Neutrophil (primary cell): ENCODE data around the gene PLPP6.

Source experiments
- H3K27ac ChIP-seq: fragments of 200-600 bp; sonication (generic); 2 replicates; pipeline ENCODE4 v1.5.1; 2016; ENCODE audit warnings: mild to moderate bottlenecking, moderate library complexity
- H3K27me3 ChIP-seq: fragments of 200-600 bp; sonication (generic); 2 replicates; pipeline ENCODE4 v1.6.0; 2016; ENCODE audit warnings: mild to moderate bottlenecking
- H3K36me3 ChIP-seq: fragments of 200-600 bp; sonication (generic); 2 replicates; pipeline ENCODE4 v1.5.1; 2017
- H3K4me1 ChIP-seq, 2 experiments: fragments of 200-600 bp in 1 of 2; sonication (generic) in 1 of 2; 1 replicate in 1 of 2; 2 replicates in 1 of 2; pipeline versions ENCODE4 v1.5.1 to v1.6.1; 2013 to 2016; ENCODE audit warnings: low read depth in 1 of 2, low read length in 1 of 2, mild to moderate bottlenecking in 1 of 2, moderate library complexity in 1 of 2; ENCODE audit not compliant: control insufficient read depth in 1 of 2, insufficient read depth in 1 of 2
- H3K4me3 ChIP-seq, 2 experiments: fragments of 200-600 bp in 1 of 2; sonication (generic) in 1 of 2; 1 replicate in 1 of 2; 2 replicates in 1 of 2; pipeline ENCODE4 v1.5.1; 2013 to 2016; ENCODE audit warnings: low read depth in 1 of 2, low read length in 1 of 2, mild to moderate bottlenecking in 1 of 2, moderate library complexity in 1 of 2
- H3K9me3 ChIP-seq: fragments of 200-600 bp; sonication (generic); 2 replicates; pipeline ENCODE4 v1.5.1; 2016
- TF ChIP-seq, protein P1 (sequence below): fragments of 200-600 bp; sonication (generic); IDR thresholded peaks from 2 replicates; pipeline ENCODE4 v1.5.1; 2016; ENCODE audit warnings: antibody characterized with exemption

The PLPP6 gene

GRCh38 chr9:4700091-4700490 is 38.0 kb downstream of the PLPP6 start:
- no peaks in the 10 kb centered on the region for H3K9me3 ChIP-seq
- no peak overlapping the region for H3K4me3 ChIP-seq
- no peaks in the 10 kb centered on the region for H3K4me1 ChIP-seq
- H3K36me3 ChIP-seq = peaks cover 30% of the 10 kb centered on the region
- TF ChIP-seq, protein P1, sequence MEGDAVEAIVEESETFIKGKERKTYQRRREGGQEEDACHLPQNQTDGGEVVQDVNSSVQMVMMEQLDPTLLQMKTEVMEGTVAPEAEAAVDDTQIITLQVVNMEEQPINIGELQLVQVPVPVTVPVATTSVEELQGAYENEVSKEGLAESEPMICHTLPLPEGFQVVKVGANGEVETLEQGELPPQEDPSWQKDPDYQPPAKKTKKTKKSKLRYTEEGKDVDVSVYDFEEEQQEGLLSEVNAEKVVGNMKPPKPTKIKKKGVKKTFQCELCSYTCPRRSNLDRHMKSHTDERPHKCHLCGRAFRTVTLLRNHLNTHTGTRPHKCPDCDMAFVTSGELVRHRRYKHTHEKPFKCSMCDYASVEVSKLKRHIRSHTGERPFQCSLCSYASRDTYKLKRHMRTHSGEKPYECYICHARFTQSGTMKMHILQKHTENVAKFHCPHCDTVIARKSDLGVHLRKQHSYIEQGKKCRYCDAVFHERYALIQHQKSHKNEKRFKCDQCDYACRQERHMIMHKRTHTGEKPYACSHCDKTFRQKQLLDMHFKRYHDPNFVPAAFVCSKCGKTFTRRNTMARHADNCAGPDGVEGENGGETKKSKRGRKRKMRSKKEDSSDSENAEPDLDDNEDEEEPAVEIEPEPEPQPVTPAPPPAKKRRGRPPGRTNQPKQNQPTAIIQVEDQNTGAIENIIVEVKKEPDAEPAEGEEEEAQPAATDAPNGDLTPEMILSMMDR = no peak
- no peaks in the 10 kb centered on the region for H3K27me3 ChIP-seq
- H3K27ac ChIP-seq = no peak overlapping the region

GRCh38 chr9:4700932-4701331 is 38.8 kb downstream of the PLPP6 start:
- Histone ChIP-seq H3K9me3 (no peaks in the 10 kb centered on the region), H3K36me3 (peaks cover 32% of the 10 kb centered on the region), H3K27ac (no peak overlapping the region), H3K27me3 (no peaks in the 10 kb centered on the region), H3K4me3 (no peak overlapping the region), H3K4me1 (no peaks in the 10 kb centered on the region)
- TF ChIP-seq, protein P1 = no peak

DNA sequence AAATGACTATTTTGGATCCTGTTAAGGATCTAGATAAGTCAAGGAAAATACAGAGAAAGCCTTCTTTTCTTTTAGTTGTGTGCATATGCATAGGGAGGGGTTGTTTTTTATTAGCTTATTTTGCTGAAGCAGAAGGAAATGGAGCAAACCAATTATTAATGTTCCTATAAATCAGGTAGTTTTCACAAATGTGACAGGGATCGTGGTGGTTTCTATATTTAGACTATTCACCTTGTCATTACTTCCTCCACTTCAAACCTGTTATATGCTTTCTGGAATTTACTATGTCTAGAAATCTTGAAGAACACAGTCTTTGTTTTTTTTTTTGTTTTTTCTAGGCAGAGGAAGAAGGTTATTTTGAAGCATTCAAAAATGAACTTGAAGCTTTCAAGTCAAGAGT is 39.4 kb downstream of the PLPP6 start:
- H3K4me1 ChIP-seq = no peaks in the 10 kb centered on the region
- H3K27me3 ChIP-seq = no peaks in the 10 kb centered on the region
- no peaks in the 10 kb centered on the region for H3K9me3 ChIP-seq
- no peak overlapping the region for H3K4me3 ChIP-seq
- TF ChIP-seq, protein P1 = no peak
- H3K36me3 ChIP-seq = peaks cover 37% of the 10 kb centered on the region
- no peak overlapping the region for H3K27ac ChIP-seq

DNA sequence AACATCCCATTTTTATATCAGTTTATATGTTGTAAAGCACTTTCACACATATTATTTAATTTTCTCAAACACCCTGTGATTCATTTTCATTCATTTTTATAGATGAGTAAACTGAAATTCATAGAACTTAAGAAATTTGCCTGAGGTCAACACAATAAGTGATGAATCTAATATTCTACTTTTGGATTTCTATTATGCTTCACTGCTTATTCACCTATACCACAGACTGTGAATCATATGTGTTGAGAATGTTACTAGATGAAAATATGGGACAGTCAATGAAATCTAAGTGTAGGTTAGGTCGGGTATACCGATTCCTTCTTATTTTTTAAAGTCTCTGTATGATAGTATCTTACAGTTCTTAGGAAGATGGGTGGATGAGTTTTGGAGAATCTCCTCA is 42.0 kb downstream of the PLPP6 start:
- H3K27ac ChIP-seq = no peak overlapping the region
- TF ChIP-seq, protein P1 = no peak
- H3K9me3 ChIP-seq = no peaks in the 10 kb centered on the region
- H3K27me3 ChIP-seq = no peaks in the 10 kb centered on the region
- H3K4me3 ChIP-seq = no peak overlapping the region
- peaks cover 35% of the 10 kb centered on the region for H3K36me3 ChIP-seq
- no peaks in the 10 kb centered on the region for H3K4me1 ChIP-seq

DNA sequence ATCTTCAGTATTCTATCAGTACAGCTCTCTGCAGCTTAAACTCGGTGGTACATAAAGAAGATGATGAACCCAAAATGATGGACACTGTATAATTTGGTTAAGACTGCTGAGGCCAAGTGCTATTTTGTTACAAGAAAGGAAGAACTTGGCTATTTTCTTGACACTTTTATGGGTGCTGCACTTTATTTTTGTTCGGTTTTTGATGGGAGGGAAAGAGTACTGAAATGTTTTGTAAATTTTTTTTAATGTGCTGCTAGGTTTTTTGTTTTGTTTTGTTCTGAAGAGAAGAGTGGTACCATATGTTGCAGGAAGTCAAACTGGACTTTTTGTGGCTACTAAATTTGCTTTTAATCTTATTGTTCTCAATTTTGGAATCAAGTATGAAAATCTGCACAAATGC is 43.9 kb downstream of the PLPP6 start:
- no peaks in the 10 kb centered on the region for H3K27me3 ChIP-seq
- H3K36me3 ChIP-seq = peaks cover 32% of the 10 kb centered on the region
- no peaks in the 10 kb centered on the region for H3K9me3 ChIP-seq
- TF ChIP-seq, protein P1 = no peak
- H3K27ac ChIP-seq = no peak overlapping the region
- no peaks in the 10 kb centered on the region for H3K4me1 ChIP-seq
- no peak overlapping the region for H3K4me3 ChIP-seq

DNA sequence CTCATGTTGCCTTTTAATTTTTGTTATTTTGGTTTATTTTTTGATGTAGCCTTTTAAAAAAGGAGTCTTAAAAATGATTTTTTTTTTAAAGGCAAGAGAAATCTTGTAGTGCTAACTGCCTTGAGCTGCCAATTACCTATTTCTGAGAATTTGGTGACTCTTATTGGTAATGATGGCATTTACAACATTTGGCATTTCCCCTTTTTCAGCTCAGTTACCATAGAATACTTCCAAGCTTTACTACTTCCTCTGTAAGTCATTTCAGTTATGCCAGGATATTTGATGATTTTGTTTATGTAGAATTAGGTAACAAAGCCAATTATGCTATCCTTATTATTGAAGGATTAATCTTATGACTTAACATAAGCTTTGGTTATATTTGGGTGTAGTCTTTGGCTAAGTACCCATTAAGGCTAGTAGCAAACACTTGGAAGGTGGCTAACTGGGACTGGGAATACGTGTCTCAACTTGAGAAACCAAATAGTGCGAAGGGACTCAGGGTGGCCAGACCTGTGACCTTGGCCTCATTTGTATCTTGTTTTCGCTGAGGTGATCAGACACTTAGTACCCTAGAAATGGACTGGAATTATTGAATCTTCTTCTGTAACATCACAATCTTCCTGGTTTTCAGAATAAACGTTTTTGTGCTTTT is 45.0 kb downstream of the PLPP6 start:
- H3K4me3 ChIP-seq = no peak overlapping the region
- H3K27me3 ChIP-seq = no peaks in the 10 kb centered on the region
- H3K27ac ChIP-seq = no peak overlapping the region
- no peaks in the 10 kb centered on the region for H3K4me1 ChIP-seq
- H3K9me3 ChIP-seq = no peaks in the 10 kb centered on the region
- TF ChIP-seq, protein P1 = no peak
- H3K36me3 ChIP-seq = peaks cover 29% of the 10 kb centered on the region
